GM12892 (cell line): ENCODE data around the gene LMF2.

Source experiments
- POLR2A ChIP-seq: IDR thresholded peaks from 2 replicates; pipeline ENCODE4 v1.6.1; 2011; ENCODE audit warnings: low read depth, low read length, control low read depth
- POLR2AphosphoS5 ChIP-seq: IDR thresholded peaks from 2 replicates; pipeline ENCODE4 v1.6.1; 2011; ENCODE audit warnings: low read depth, low read length, control low read depth

DNA sequence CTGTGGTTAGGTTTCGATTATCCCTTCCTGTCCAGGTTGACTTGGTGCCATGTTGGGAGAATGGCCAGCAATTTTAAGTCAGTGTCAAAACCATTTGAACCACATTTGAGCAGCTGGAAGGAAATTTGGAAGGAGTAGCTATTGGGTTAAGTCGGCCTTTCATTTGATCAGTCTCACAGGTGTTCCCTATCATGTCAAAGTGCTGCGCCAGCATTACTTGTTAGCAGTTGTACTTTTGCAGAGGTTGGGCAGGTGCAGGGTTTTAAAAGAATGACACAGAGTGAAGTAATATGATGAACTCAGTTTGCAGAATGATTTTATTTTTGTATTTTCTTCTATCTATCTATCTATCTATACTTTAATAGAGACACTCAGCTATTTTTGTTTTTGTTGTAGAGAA, 28.7 kb upstream of the LMF2 start:
- TF ChIP-seq POLR2A, result no peak
- no peak for TF ChIP-seq POLR2AphosphoS5
